Measurements from ENCODE around the gene DPP10. TPM values are rescaled to one million over a fixed set of nuclear protein-coding genes. Genes with fewer than 3 reads are reported as not detected.

The DPP10 gene
- total and polyA plus RNA-seq, 4 donors, result 0.04 to 4.1 (median 0.48) TPM

DNA sequence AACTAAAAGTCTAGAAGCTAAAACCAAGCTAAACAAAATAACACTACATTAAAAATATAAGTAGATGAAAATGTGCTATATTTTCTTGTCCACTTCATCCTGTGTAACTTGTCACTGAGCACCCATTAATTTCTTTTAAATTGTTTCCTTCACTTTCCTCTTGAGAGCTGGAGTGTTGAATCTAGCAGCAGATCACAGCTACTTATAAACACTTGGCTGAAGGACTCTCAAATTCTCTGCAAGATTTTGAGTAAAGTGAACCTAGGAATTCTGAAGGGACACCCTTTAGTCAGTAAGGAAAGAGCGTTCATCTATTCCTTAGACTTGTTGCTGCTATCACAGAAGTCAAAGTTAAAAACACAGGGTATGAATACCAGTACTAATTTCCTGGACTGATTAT is 1163.9 kb downstream of the DPP10 start:
- TF ChIP-seq, protein P1, sequence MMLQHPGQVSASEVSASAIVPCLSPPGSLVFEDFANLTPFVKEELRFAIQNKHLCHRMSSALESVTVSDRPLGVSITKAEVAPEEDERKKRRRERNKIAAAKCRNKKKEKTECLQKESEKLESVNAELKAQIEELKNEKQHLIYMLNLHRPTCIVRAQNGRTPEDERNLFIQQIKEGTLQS (IDR thresholded peaks at IDR 0.05), result no peak
- TF ChIP-seq NR2F2 (IDR thresholded peaks at IDR 0.05) (no peak), GABPA (IDR thresholded peaks at IDR 0.05 in 1 of 2, conservative IDR thresholded peaks at IDR 0.05 in 1 of 2) (no peak), HNF4G (IDR thresholded peaks at IDR 0.05) (no peak), YY1 (IDR thresholded peaks at IDR 0.05) (no peak), TAF1 (conservative IDR thresholded peaks at IDR 0.05) (no peak)
- TF ChIP-seq, protein P2, sequence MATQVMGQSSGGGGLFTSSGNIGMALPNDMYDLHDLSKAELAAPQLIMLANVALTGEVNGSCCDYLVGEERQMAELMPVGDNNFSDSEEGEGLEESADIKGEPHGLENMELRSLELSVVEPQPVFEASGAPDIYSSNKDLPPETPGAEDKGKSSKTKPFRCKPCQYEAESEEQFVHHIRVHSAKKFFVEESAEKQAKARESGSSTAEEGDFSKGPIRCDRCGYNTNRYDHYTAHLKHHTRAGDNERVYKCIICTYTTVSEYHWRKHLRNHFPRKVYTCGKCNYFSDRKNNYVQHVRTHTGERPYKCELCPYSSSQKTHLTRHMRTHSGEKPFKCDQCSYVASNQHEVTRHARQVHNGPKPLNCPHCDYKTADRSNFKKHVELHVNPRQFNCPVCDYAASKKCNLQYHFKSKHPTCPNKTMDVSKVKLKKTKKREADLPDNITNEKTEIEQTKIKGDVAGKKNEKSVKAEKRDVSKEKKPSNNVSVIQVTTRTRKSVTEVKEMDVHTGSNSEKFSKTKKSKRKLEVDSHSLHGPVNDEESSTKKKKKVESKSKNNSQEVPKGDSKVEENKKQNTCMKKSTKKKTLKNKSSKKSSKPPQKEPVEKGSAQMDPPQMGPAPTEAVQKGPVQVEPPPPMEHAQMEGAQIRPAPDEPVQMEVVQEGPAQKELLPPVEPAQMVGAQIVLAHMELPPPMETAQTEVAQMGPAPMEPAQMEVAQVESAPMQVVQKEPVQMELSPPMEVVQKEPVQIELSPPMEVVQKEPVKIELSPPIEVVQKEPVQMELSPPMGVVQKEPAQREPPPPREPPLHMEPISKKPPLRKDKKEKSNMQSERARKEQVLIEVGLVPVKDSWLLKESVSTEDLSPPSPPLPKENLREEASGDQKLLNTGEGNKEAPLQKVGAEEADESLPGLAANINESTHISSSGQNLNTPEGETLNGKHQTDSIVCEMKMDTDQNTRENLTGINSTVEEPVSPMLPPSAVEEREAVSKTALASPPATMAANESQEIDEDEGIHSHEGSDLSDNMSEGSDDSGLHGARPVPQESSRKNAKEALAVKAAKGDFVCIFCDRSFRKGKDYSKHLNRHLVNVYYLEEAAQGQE (IDR thresholded peaks at IDR 0.05), result no peak
- TF ChIP-seq, protein P3, sequence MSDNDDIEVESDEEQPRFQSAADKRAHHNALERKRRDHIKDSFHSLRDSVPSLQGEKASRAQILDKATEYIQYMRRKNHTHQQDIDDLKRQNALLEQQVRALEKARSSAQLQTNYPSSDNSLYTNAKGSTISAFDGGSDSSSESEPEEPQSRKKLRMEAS (IDR thresholded peaks at IDR 0.05), result no peak
- TF ChIP-seq, protein P4, sequence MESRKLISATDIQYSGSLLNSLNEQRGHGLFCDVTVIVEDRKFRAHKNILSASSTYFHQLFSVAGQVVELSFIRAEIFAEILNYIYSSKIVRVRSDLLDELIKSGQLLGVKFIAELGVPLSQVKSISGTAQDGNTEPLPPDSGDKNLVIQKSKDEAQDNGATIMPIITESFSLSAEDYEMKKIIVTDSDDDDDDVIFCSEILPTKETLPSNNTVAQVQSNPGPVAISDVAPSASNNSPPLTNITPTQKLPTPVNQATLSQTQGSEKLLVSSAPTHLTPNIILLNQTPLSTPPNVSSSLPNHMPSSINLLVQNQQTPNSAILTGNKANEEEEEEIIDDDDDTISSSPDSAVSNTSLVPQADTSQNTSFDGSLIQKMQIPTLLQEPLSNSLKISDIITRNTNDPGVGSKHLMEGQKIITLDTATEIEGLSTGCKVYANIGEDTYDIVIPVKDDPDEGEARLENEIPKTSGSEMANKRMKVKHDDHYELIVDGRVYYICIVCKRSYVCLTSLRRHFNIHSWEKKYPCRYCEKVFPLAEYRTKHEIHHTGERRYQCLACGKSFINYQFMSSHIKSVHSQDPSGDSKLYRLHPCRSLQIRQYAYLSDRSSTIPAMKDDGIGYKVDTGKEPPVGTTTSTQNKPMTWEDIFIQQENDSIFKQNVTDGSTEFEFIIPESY (IDR thresholded peaks at IDR 0.05), result no peak
- no peak overlapping the region for H3K4me3 ChIP-seq (ENCODE audit: low read depth in 1 of 3, low read length in 3 of 3)
- H3K9me3 ChIP-seq (ENCODE audit: control insufficient read depth in 4 of 4, low read length in 3 of 4), result no peaks in the 10 kb centered on the region
- no peak for DNase-seq (ENCODE audit: low spot score)
- no peaks in the 10 kb centered on the region for H3K36me3 ChIP-seq (ENCODE audit: control insufficient read depth in 4 of 4, insufficient read depth in 3 of 4, low read depth in 1 of 4, low read length in 3 of 4)
- no peaks in the 10 kb centered on the region for H3K27me3 ChIP-seq (ENCODE audit: control insufficient read depth in 4 of 4, insufficient read depth in 4 of 4, low read length in 3 of 4)
- no peak overlapping the region for H3K27ac ChIP-seq (ENCODE audit: low read depth in 1 of 2, low read length in 2 of 2)
- WGBS, result 76% methylated on average over 1 of the region's 1 CpG
- no peaks in the 10 kb centered on the region for H3K4me1 ChIP-seq (ENCODE audit: control insufficient read depth in 4 of 4, insufficient read depth in 4 of 4, low read length in 3 of 4)
- no peak overlapping the region for H3K9ac ChIP-seq (ENCODE audit: low read depth in 1 of 2, low read length in 2 of 2)

DNA sequence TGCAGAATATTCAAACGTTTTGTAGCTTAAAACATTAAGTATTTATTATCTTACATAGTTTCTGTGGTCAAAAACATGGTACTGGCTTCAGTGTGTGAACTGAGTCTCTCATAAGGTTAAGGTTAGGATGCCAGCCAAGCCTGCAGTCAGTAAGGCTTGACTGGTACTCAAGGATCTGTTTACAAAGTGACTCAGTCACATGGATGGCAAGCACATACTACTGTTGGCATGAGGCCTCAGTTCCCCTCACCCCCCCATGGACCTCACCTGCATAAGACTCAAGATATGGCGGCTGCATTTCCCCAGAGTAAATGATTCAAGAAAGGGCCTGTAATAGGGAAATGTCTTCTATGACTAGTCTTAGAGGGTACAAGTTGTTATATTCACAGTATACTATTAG is 1167.5 kb downstream of the DPP10 start:
- no peaks in the 10 kb centered on the region for H3K9me3 ChIP-seq (ENCODE audit: control insufficient read depth in 4 of 4, low read length in 3 of 4)
- WGBS, result 59% methylated on average over 2 of the region's 2 CpGs
- no peak overlapping the region for H3K4me3 ChIP-seq (ENCODE audit: low read depth in 1 of 3, low read length in 3 of 3)
- no peak overlapping the region for H3K9ac ChIP-seq (ENCODE audit: low read depth in 1 of 2, low read length in 2 of 2)
- no peak for DNase-seq (ENCODE audit: low spot score)
- H3K4me1 ChIP-seq (ENCODE audit: control insufficient read depth in 4 of 4, insufficient read depth in 4 of 4, low read length in 3 of 4), result no peaks in the 10 kb centered on the region
- H3K27me3 ChIP-seq (ENCODE audit: control insufficient read depth in 4 of 4, insufficient read depth in 4 of 4, low read length in 3 of 4), result no peaks in the 10 kb centered on the region
- H3K27ac ChIP-seq (ENCODE audit: low read depth in 1 of 2, low read length in 2 of 2), result no peak overlapping the region
- no peaks in the 10 kb centered on the region for H3K36me3 ChIP-seq (ENCODE audit: control insufficient read depth in 4 of 4, insufficient read depth in 3 of 4, low read depth in 1 of 4, low read length in 3 of 4)
- no peak for TF ChIP-seq GABPA (IDR thresholded peaks at IDR 0.05 in 1 of 2, conservative IDR thresholded peaks at IDR 0.05 in 1 of 2)
- no peak for TF ChIP-seq SP1 (IDR thresholded peaks at IDR 0.05)
- TF ChIP-seq HNF4G (IDR thresholded peaks at IDR 0.05), result no peak
- no peak for TF ChIP-seq EGR1 (IDR thresholded peaks at IDR 0.05; ENCODE audit: low read depth in 2 of 2)
- no peak for TF ChIP-seq RXRA (IDR thresholded peaks at IDR 0.05)
- no peak for TF ChIP-seq YY1 (IDR thresholded peaks at IDR 0.05)
- no peak for TF ChIP-seq FOXA1 (IDR thresholded peaks at IDR 0.05)
- TF ChIP-seq, protein P4 (IDR thresholded peaks at IDR 0.05), result no peak
- TF ChIP-seq NR2F2 (IDR thresholded peaks at IDR 0.05), result no peak
- TF ChIP-seq, protein P2 (IDR thresholded peaks at IDR 0.05), result no peak
- TF ChIP-seq, protein P5, sequence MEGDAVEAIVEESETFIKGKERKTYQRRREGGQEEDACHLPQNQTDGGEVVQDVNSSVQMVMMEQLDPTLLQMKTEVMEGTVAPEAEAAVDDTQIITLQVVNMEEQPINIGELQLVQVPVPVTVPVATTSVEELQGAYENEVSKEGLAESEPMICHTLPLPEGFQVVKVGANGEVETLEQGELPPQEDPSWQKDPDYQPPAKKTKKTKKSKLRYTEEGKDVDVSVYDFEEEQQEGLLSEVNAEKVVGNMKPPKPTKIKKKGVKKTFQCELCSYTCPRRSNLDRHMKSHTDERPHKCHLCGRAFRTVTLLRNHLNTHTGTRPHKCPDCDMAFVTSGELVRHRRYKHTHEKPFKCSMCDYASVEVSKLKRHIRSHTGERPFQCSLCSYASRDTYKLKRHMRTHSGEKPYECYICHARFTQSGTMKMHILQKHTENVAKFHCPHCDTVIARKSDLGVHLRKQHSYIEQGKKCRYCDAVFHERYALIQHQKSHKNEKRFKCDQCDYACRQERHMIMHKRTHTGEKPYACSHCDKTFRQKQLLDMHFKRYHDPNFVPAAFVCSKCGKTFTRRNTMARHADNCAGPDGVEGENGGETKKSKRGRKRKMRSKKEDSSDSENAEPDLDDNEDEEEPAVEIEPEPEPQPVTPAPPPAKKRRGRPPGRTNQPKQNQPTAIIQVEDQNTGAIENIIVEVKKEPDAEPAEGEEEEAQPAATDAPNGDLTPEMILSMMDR (IDR thresholded peaks at IDR 0.05; ENCODE audit: low read depth, low read length, missing input control), result no peak
- TF ChIP-seq TAF1 (conservative IDR thresholded peaks at IDR 0.05), result no peak
- TF ChIP-seq RAD21 (IDR thresholded peaks at IDR 0.05), result no peak
- TF ChIP-seq FOXA2 (IDR thresholded peaks at IDR 0.05), result no peak
- no peak for TF ChIP-seq HNF4A (conservative IDR thresholded peaks at IDR 0.05)
- TF ChIP-seq, protein P1 (IDR thresholded peaks at IDR 0.05), result no peak
- TF ChIP-seq JUND (IDR thresholded peaks at IDR 0.05), result no peak

All from liver (tissue), 9 donors.